Transverse colon (tissue), 4 donors: ENCODE measurements around the gene FAM83G. TPM values are rescaled to one million over a fixed set of nuclear protein-coding genes. Genes with fewer than 3 reads are reported as not detected.

Experiments used
- DNase-seq: peaks from one replicate; pipeline ENCODE4 v3.0.0-alpha.2; 2019
- H3K27ac ChIP-seq, 4 donors: fragments of 200-600 bp; sonication (generic); 2 replicates each; pipeline ENCODE4 v1.5.1; 2016 to 2018; ENCODE audit warnings: inconsistent platforms in 4 of 4
- H3K27me3 ChIP-seq: fragments of 200-600 bp; sonication (generic); 2 replicates; pipeline ENCODE4 v1.5.1; 2017; ENCODE audit warnings: inconsistent platforms
- H3K36me3 ChIP-seq, 4 donors: fragments of 200-600 bp; sonication (generic); 2 replicates each; pipeline ENCODE4 v1.5.1; 2017 to 2019; ENCODE audit warnings: inconsistent platforms in 4 of 4
- H3K4me1 ChIP-seq, 4 donors: fragments of 200-600 bp; sonication (generic); 2 replicates each; pipeline ENCODE4 v1.5.1; 2017 to 2020; ENCODE audit warnings: inconsistent platforms in 4 of 4
- H3K4me3 ChIP-seq, 4 donors: fragments of 200-600 bp; sonication (generic); 1 replicate in 1 of 4; 2 replicates in 3 of 4; pipeline versions ENCODE4 v1.5.1 to v1.6.1; 2017 to 2019; ENCODE audit warnings: inconsistent platforms in 4 of 4
- H3K9me3 ChIP-seq, 2 donors: fragments of 200-600 bp; sonication (generic); 2 replicates each; pipeline ENCODE4 v1.5.1; 2017 to 2019; ENCODE audit warnings: inconsistent platforms in 2 of 2
- CTCF ChIP-seq, 5 experiments: fragments of 200-600 bp in 3 of 5; fragments of 450-650 bp in 2 of 5; sonication (generic) in 3 of 5; IDR thresholded peaks; 1 replicate in 2 of 5; 2 replicates in 3 of 5; pipeline ENCODE4 v1.5.1; 2016 to 2017; ENCODE audit warnings: antibody characterized with exemption in 5 of 5, inconsistent platforms in 3 of 5, mild to moderate bottlenecking in 2 of 5, moderate library complexity in 1 of 5
- EP300 ChIP-seq: sonication (generic); formaldehyde crosslinking; IDR thresholded peaks from one replicate; pipeline ENCODE4 v1.6.1; 2017; ENCODE audit warnings: antibody characterized with exemption, low read depth
- POLR2A ChIP-seq: fragments of 450-650 bp; IDR thresholded peaks from one replicate; pipeline ENCODE4 v1.6.1; 2016; ENCODE audit warnings: antibody characterized with exemption, mild to moderate bottlenecking, moderate library complexity
- POLR2AphosphoS5 ChIP-seq, 3 donors: sonication (generic); formaldehyde crosslinking; IDR thresholded peaks; one replicate each; pipeline ENCODE4 v1.6.1; 2016; ENCODE audit warnings: antibody characterized with exemption in 3 of 3
- WGBS, 2 donors: methylation state at CpG; one replicate each; pipeline ENCODE4 v1.1.5; 2018; ENCODE audit warnings: low coverage in 1 of 2; 5-methylcytosine and 5-hydroxymethylcytosine counted together
- in situ Hi-C, 4 donors: fragments of 200-750 bp; cut with MboI; loops; one replicate each; pipeline versions ENCODE4 v1.15.0 to v1.15.1; 2017; ENCODE audit warnings: low sequenced_read_pairs in 3 of 4, low pct_ligation_motif_present in 1 of 4, low pct_unique_long_range_greater_than_20kb in 1 of 4
- intact Hi-C: fragments of 100-400 bp; cut with DNase I; formaldehyde crosslinking; loops from one replicate; pipeline ENCODE4 v1.15.1; 2023; ENCODE audit warnings: low total_unique reads
- total RNA-seq, 4 donors: library from RNA; depleted of rRNA; stranded (reverse); fragments of >200 nt; gene quantifications; one replicate each; pipeline ENCODE4 v1.1.0, GENCODE V29; 2016

Gene FAM83G
- total RNA-seq, 4 donors from 2014 or later: 33.6 to 75.6 (median 39.4) TPM

GRCh38 chr17:18964018-18964351, 40.6 kb downstream of the FAM83G start:
- no peak overlapping the region for H3K4me3 ChIP-seq
- intact Hi-C loops (no loop called here), in situ Hi-C loops (no loop called here)
- no peaks in the 10 kb centered on the region for H3K27me3 ChIP-seq
- H3K9me3 ChIP-seq: no peaks in the 10 kb centered on the region
- no peaks in the 10 kb centered on the region for H3K36me3 ChIP-seq
- 87 to 94% methylated on average over 4 to 9 of the region's 9 CpGs for WGBS, 2 donors
- no peak for TF ChIP-seq POLR2AphosphoS5 (IDR thresholded peaks at IDR 0.05)
- no peak for TF ChIP-seq EP300
- TF ChIP-seq POLR2A: no peak
- TF ChIP-seq CTCF (IDR thresholded peaks at IDR 0.05): no peak
- H3K4me1 ChIP-seq: peaks cover 5 to 24% (median 19%) of the 10 kb centered on the region in 4 donors
- no peak overlapping the region for H3K27ac ChIP-seq
- DNase-seq: no peak

- intact Hi-C loops (no loop called here), in situ Hi-C loops (no loop called here)
- no peak for TF ChIP-seq POLR2AphosphoS5 (IDR thresholded peaks at IDR 0.05)
- TF ChIP-seq CTCF (IDR thresholded peaks at IDR 0.05): no peak
- TF ChIP-seq POLR2A: no peak
- no peak for TF ChIP-seq EP300
- no peak overlapping the region for H3K4me3 ChIP-seq
- 67 to 78% methylated on average over 2 to 23 of the region's 23 CpGs for WGBS, 2 donors
- H3K36me3 ChIP-seq: no peaks in the 10 kb centered on the region
- no peaks in the 10 kb centered on the region for H3K27me3 ChIP-seq
- peak; percentile 52 for DNase-seq
- H3K9me3 ChIP-seq: no peaks in the 10 kb centered on the region
- peaks cover 0 to 18% (median 13%) of the 10 kb centered on the region in 4 donors for H3K4me1 ChIP-seq
- no peak overlapping the region for H3K27ac ChIP-seq
Observed at GRCh38 chr17:18963126-18964017, 41.2 kb downstream of the FAM83G start.

GRCh38 chr17:18962494-18962815, 42.1 kb downstream of the FAM83G start:
- in situ Hi-C loops (no loop called here), intact Hi-C loops (no loop called here)
- TF ChIP-seq POLR2AphosphoS5 (IDR thresholded peaks at IDR 0.05) (no peak), CTCF (IDR thresholded peaks at IDR 0.05) (no peak), POLR2A (no peak), EP300 (no peak)
- no peak overlapping the region for H3K4me3 ChIP-seq
- WGBS, 2 donors: 81 to 86% methylated on average over 4 to 6 of the region's 6 CpGs
- H3K27ac ChIP-seq: no peak overlapping the region
- no peaks in the 10 kb centered on the region for H3K36me3 ChIP-seq
- H3K4me1 ChIP-seq: peaks cover 0 to 9% (median 3%) of the 10 kb centered on the region in 4 donors
- H3K27me3 ChIP-seq: no peaks in the 10 kb centered on the region
- DNase-seq: no peak
- no peaks in the 10 kb centered on the region for H3K9me3 ChIP-seq

- Histone ChIP-seq H3K27me3 (no peaks in the 10 kb centered on the region), H3K4me1 (peaks cover 0 to 9% (median 2%) of the 10 kb centered on the region in 4 donors), H3K4me3 (no peak overlapping the region), H3K9me3 (no peaks in the 10 kb centered on the region), H3K27ac (no peak overlapping the region), H3K36me3 (no peaks in the 10 kb centered on the region)
- 79 to 83% methylated on average over 4 to 12 of the region's 16 CpGs for WGBS, 2 donors
- no peak for TF ChIP-seq POLR2A
- no peak for TF ChIP-seq POLR2AphosphoS5 (IDR thresholded peaks at IDR 0.05)
- TF ChIP-seq CTCF (IDR thresholded peaks at IDR 0.05): no peak
- no peak for TF ChIP-seq EP300
- in situ Hi-C loops: no loop called here
- no peak for DNase-seq
- intact Hi-C loops: no loop called here
Observed at GRCh38 chr17:18961634-18962493, 42.7 kb downstream of the FAM83G start.
